Ammon's horn (tissue), 1 donor: ENCODE results near the gene NUSAP1.
"Not testable (repeated sequence)": the region's sequence is repeated elsewhere in the genome, so short reads cannot be mapped to it uniquely, and the experiment has no call there.

Source experiments
- DNase-seq: peaks from one replicate; pipeline ENCODE4 v3.0.0-alpha.2; 2016; ENCODE audit warnings: low spot score

NUSAP1 gene

DNA sequence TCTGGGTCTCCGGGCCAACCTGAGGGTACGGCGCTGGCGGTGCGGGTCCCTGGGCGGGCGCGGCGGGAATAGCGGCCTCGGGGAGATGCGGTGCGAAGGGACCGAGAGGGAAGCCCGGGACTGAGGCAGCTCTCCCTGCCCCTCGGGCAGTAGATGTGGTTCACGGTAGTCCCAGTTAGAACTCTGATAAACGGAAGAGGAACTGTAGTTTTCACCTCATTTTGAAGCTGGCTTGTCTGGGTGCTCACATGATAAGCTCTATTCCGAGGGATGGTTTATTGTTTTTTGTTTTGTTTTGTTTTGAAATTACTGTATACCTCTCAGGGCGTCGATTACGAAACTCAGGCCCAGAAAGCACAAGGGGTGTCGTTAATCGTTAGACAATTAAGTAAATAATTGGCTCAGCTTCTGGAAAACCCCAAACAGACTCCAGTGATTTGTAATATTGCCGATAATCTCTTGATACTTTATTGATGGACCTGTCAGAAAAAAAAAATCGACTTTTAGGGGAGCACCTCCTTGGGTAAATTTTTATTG, 413 bp downstream of the NUSAP1 start:
- no peak for DNase-seq

DNA sequence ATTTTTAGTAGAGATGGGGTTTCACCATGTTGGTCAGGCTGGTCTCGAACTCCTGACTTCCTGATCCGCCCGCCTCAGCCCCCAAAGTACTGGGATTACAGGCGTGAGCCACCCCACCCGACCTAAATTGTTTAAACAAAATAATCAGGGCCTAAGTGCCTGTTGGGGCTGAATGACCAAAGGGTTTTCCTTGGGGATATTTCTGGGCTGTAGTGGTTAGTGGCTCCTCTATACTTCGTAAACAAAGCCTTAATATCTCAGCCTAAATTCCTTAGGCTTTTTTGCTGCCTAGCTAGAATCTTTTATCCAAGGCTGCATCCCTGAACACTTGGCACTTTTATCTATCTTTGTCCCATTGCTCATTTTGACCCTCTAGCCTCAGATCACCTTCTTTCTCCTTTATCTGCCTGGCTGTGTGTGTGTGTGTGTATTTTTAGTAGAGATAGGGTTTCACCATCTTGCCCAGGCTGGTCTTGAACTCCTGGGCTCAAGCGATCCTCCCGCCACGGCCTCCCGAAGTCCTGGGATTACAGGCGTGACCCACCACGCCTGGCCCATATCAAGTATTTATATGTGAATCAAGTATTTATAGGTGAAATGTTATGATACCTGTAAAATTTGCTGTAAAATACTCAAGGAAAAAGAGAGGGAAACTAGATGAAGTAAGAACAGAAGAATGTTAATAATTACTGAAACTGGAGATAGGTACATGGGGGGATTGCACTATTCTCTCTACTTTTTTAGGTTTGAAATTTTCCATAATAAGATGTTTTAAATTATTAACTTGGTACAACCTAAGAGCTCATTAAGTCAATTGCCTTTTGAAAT, 1.8 kb downstream of the NUSAP1 start:
- DNase-seq: no peak

DNA sequence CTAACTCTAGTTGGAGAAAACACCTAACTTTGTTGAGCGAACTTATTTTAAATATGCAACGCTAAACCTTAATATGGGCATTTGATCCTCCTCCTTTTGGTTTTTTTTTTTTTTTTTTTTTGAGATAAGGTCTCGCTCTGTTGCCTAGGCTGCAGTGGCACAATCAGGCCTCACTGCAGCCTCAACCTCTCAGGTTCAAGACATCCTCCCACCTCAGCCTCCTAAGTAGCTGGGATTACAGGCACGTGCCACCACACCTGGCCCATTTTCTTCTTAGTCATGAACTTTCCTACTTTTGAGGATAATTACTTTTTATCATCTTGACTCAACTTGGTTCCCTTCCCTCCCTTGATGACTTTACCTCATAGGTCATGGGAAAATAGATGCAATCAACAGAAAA, 3.9 kb downstream of the NUSAP1 start:
- DNase-seq: no peak

DNA sequence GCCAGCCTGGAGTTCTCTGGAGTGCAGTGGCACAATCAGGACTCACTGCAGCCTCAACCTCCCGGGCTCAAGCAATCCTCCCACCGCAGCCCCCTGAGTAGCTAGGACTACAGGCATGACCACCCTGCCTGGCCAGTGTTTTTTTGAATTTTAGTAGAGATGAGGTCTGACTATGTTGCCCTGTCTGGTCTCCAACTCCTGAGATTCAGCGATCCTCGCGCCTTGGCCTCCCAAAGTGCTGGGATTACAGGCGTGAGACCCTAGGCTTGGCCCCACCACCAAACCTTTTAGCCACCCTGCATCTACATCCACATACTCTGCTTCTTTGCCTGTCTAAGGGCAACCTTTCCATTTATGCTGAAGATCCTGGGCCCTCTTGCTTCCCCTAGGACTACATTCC, 4.4 kb downstream of the NUSAP1 start:
- no peak for DNase-seq

DNA sequence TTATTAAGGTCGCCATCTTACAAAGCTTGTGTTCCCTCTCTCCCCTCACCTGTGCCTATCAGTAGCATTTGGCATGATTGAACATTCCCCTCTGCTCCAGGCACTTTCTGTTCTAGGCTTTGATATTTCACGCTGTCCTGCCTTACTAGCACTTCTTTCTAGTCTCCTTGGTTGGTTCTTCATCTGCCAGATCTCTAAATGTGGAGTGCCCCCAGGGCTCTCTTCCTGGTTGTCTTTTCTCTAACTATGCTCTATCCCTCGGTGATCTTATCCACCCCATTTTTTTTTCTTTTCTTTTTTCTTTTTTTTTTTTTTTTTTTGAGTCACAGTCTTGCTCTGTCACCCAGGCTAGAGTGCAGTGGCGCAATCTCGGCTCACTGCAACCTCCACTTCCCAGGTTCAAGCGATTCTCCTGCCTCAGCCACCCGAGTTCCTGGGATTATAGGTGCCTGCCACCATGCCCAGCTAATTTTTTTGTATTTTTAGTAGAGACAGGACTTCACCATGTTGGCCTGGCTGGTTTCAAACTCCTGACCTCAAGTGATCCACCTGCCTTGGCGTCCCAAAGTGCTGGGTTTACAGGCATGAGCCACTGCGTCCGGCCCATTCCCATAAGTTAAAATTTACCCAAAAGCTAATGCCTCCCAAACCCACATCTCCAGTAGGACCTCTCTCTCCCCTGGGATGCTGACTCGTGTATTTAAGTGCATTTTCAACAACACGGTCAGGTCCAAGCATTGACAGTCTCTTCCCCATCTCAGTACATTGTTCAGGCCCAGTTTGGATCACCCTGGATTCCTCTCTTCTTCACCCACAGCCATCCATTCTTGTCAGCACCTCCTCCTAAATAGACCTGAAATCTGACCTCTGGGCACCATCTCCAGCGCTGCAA, 5.2 kb downstream of the NUSAP1 start:
- no peak for DNase-seq

- no peak for DNase-seq
Observed at GRCh38 chr15:41340189-41340695, 7.6 kb downstream of the NUSAP1 start.

- no peak for DNase-seq
Observed at GRCh38 chr15:41341519-41341918, 8.8 kb downstream of the NUSAP1 start.

DNA sequence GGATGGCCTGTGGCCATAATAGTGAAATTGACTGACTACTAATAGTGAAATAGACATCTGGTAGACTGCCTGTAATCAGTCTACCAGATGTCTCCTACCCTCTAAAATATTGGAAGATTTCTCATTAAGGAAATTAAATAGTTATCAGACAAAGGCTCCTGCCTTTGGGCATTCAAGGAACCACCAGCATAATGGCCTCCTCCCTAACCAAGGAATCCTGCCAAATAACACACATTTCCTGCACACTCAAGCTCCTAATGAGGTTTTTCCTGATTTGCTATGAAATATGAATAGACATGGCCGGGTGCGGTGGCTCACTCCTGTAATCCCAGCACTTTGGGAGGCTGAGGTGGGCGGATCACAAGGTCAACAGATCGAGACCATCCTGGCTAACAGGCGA, 14.6 kb downstream of the NUSAP1 start:
- DNase-seq: no peak

- no peak for DNase-seq
Observed at GRCh38 chr15:41350057-41350717, 17.5 kb downstream of the NUSAP1 start.

GRCh38 chr15:41354371-41354770, 21.7 kb downstream of the NUSAP1 start:
- DNase-seq: no peak

GRCh38 chr15:41367418-41367817, 34.7 kb downstream of the NUSAP1 start:
- DNase-seq: no peak

GRCh38 chr15:41377978-41378377, 45.3 kb downstream of the NUSAP1 start:
- no peak for DNase-seq

- not testable (repeated sequence) for DNase-seq
Observed at GRCh38 chr15:41383974-41384749, 51.5 kb downstream of the NUSAP1 start.

- DNase-seq: no peak
Observed at GRCh38 chr15:41387646-41388045, 55.0 kb downstream of the NUSAP1 start.

DNA sequence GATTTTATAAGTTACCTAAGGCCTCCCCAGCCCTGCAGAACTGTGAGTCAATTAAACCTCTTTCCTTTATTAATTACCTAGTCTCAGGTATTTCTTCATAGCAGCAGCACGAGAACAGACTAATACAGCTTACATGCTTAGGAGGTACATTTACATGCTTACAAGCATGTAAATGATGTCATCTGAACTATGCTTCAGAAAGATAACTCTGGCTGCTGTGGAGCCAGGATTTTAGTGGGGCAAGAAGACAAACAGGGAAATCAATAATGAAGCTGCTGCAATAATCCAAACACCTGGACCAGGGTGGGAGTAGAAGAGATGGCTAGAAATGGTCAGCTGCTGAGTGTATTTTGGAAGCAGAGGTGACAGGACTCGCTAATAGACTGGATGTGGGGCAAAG, 60.0 kb downstream of the NUSAP1 start:
- no peak for DNase-seq

- no peak for DNase-seq
Observed at GRCh38 chr15:41394924-41395323, 62.2 kb downstream of the NUSAP1 start.

DNA sequence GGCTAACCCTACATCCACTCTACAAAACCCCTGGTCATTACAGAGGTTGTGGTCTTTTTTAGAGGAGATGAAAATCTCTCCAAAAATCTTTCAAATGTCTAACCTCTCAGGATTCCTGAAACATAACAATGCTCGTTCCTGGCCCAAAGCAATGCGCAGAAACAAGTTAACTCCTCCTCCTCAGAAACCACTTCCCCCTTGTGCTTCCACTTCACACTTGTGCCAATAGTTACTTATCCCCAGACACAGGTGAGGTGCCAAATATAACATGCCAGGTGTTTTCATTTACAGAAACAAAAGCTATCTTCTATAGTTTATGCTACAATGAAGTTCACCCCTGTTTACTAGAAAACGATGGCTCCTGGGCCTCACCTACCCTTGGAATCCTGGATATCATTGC, 63.4 kb downstream of the NUSAP1 start:
- DNase-seq: no peak

DNA sequence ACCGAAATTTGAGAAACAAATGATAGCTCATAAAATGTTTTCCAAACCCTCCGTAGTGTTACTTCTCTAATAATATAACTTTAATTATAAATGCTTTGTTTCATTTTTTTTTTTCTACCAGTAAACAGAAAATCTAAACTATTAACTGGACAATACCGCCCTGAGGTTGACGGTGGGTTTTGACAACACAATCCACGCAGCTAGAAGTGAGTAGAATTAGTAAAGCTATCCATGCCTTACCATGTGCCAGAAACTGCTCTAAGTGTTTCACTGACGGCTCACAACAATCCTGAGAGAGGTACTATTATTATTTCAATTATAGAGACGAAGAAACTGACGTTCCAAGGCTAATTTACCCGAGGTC, 69.2 kb downstream of the NUSAP1 start:
- no peak for DNase-seq

- no peak for DNase-seq
Observed at GRCh38 chr15:41407341-41407740, 74.7 kb downstream of the NUSAP1 start.

- DNase-seq: no peak
Observed at GRCh38 chr15:41408234-41408641, 75.6 kb downstream of the NUSAP1 start.

DNA sequence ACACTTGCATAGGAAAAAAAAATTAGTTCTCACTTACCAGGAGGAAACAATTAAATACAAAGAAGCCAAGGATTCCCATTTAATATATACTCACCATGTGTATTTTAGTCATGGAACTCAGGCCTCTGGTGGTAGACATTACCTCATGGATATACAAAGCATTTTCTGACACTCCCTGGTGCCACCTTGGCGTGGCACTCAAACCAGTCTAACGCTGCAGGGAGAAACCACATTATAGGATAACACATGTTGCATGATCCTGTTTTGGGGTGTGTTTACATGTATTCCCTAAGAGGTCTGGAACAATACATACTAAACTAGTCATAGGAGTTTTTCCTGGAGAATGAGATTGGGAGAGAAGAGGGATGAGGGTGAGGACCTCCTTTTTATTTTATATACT, 78.3 kb downstream of the NUSAP1 start:
- DNase-seq: no peak
